HEK293 (cell line): ENCODE data around the gene EBLN1.

ENCODE experiments used
- GLI4 ChIP-seq: fragments of 450-650 bp; formaldehyde crosslinking; IDR thresholded peaks from 2 replicates; pipeline ENCODE4 v1.5.1; 2016; ENCODE audit warnings: missing biosample characterization, missing genetic modification characterization
- HOXA7 ChIP-seq: sonication (generic); formaldehyde crosslinking; IDR thresholded peaks from 2 replicates; pipeline ENCODE4 v1.8.1; 2022; ENCODE audit warnings: missing genetic modification reagents, borderline replicate concordance
- HOXD13 ChIP-seq: sonication (generic); formaldehyde crosslinking; IDR thresholded peaks from 2 replicates; pipeline ENCODE4 v1.8.0; 2022; ENCODE audit warnings: missing genetic modification reagents, borderline replicate concordance
- INSM2 ChIP-seq: fragments of 450-650 bp; formaldehyde crosslinking; IDR thresholded peaks from 2 replicates; pipeline ENCODE4 v1.5.1; 2016; ENCODE audit warnings: missing biosample characterization, missing genetic modification characterization
- KLF17 ChIP-seq: fragments of 450-650 bp; formaldehyde crosslinking; IDR thresholded peaks from 2 replicates; pipeline ENCODE4 v1.5.1; 2016; ENCODE audit warnings: missing biosample characterization, missing genetic modification characterization
- KLF8 ChIP-seq: fragments of 450-650 bp; formaldehyde crosslinking; IDR thresholded peaks from 2 replicates; pipeline ENCODE4 v1.5.1; 2016; ENCODE audit warnings: missing biosample characterization, missing genetic modification characterization
- PRDM10 ChIP-seq: fragments of 450-650 bp; formaldehyde crosslinking; IDR thresholded peaks from 2 replicates; pipeline ENCODE4 v1.5.1; 2016; ENCODE audit warnings: missing biosample characterization, missing genetic modification characterization
- SP7 ChIP-seq: fragments of 450-650 bp; formaldehyde crosslinking; IDR thresholded peaks from 2 replicates; pipeline ENCODE4 v1.5.1; 2016; ENCODE audit warnings: missing biosample characterization, missing genetic modification characterization
- YY2 ChIP-seq: fragments of 450-650 bp; formaldehyde crosslinking; IDR thresholded peaks from 2 replicates; pipeline ENCODE4 v1.5.1; 2016; ENCODE audit warnings: missing biosample characterization, missing genetic modification characterization
- ZBTB6 ChIP-seq: fragments of 450-650 bp; formaldehyde crosslinking; IDR thresholded peaks from 2 replicates; pipeline ENCODE4 v1.5.1; 2017; ENCODE audit warnings: missing biosample characterization, missing genetic modification characterization
- ZNF121 ChIP-seq: fragments of 450-650 bp; formaldehyde crosslinking; IDR thresholded peaks from 2 replicates; pipeline ENCODE4 v1.5.1; 2016; ENCODE audit warnings: missing biosample characterization, missing genetic modification characterization
- ZNF157 ChIP-seq: fragments of 450-650 bp; formaldehyde crosslinking; IDR thresholded peaks from 2 replicates; pipeline ENCODE4 v1.5.1; 2016; ENCODE audit warnings: missing biosample characterization, missing genetic modification characterization
- ZNF19 ChIP-seq: fragments of 450-650 bp; formaldehyde crosslinking; IDR thresholded peaks from 2 replicates; pipeline ENCODE4; 2016; ENCODE audit warnings: missing biosample characterization, missing genetic modification characterization, low read depth
- ZNF266 ChIP-seq: fragments of 450-650 bp; formaldehyde crosslinking; IDR thresholded peaks from 2 replicates; pipeline ENCODE4 v1.5.1; 2016; ENCODE audit warnings: missing biosample characterization, missing genetic modification characterization, low read depth
- ZNF302 ChIP-seq: fragments of 450-650 bp; formaldehyde crosslinking; IDR thresholded peaks from 2 replicates; pipeline ENCODE4 v1.5.1; 2016; ENCODE audit warnings: missing biosample characterization, missing genetic modification characterization, low read depth
- ZNF335 ChIP-seq: fragments of 450-650 bp; formaldehyde crosslinking; conservative IDR thresholded peaks from 2 replicates; pipeline ENCODE4 v1.5.1; 2016; ENCODE audit warnings: missing biosample characterization, missing genetic modification characterization
- ZNF510 ChIP-seq: fragments of 450-650 bp; formaldehyde crosslinking; IDR thresholded peaks from 2 replicates; pipeline ENCODE4 v1.5.1; 2018; ENCODE audit warnings: mild to moderate bottlenecking, missing genetic modification characterization, missing biosample characterization; ENCODE audit not compliant: insufficient replicate concordance
- ZNF555 ChIP-seq: fragments of 450-650 bp; formaldehyde crosslinking; conservative IDR thresholded peaks from 2 replicates; pipeline ENCODE4 v1.5.1; 2017; ENCODE audit warnings: missing biosample characterization, mild to moderate bottlenecking, missing genetic modification characterization, inconsistent platforms
- ZNF571 ChIP-seq: fragments of 450-650 bp; formaldehyde crosslinking; IDR thresholded peaks from 2 replicates; pipeline ENCODE4 v1.5.0; 2017; ENCODE audit warnings: missing biosample characterization, missing genetic modification characterization
- ZNF580 ChIP-seq: fragments of 450-650 bp; formaldehyde crosslinking; IDR thresholded peaks from 2 replicates; pipeline ENCODE4 v1.5.1; 2016; ENCODE audit warnings: missing biosample characterization, missing genetic modification characterization
- ZNF585B ChIP-seq: fragments of 450-650 bp; formaldehyde crosslinking; IDR thresholded peaks from 2 replicates; pipeline ENCODE4 v1.5.1; 2016; ENCODE audit warnings: missing biosample characterization, missing genetic modification characterization
- ZNF660 ChIP-seq: fragments of 450-650 bp; IDR thresholded peaks from 2 replicates; pipeline ENCODE4 v1.5.1; 2018; ENCODE audit warnings: missing biosample characterization, mild to moderate bottlenecking, missing genetic modification characterization
- ZNF701 ChIP-seq: fragments of 450-650 bp; formaldehyde crosslinking; IDR thresholded peaks from 2 replicates; pipeline ENCODE4 v1.5.1; 2016; ENCODE audit warnings: missing biosample characterization, missing genetic modification characterization
- ZNF76 ChIP-seq: fragments of 450-650 bp; formaldehyde crosslinking; IDR thresholded peaks from 2 replicates; pipeline ENCODE4; 2016; ENCODE audit warnings: low read depth, missing biosample characterization, missing genetic modification characterization, borderline replicate concordance
- ZSCAN16 ChIP-seq: fragments of 450-650 bp; formaldehyde crosslinking; IDR thresholded peaks from 2 replicates; pipeline ENCODE4 v1.5.1; 2016; ENCODE audit warnings: missing biosample characterization, missing genetic modification characterization
- TF ChIP-seq, protein P1 (sequence below): fragments of 450-650 bp; formaldehyde crosslinking; IDR thresholded peaks from 2 replicates; pipeline ENCODE4 v1.5.1; 2016; ENCODE audit warnings: missing biosample characterization, missing genetic modification characterization
- TF ChIP-seq, protein P2 (sequence below): fragments of 450-650 bp; formaldehyde crosslinking; IDR thresholded peaks from 2 replicates; pipeline ENCODE4 v1.5.1; 2016; ENCODE audit warnings: missing biosample characterization, missing genetic modification characterization

The EBLN1 gene

GRCh38 chr10:22230158-22230833, 12.5 kb upstream of the EBLN1 start (continued):
- TF ChIP-seq YY2: no peak
- no peak for TF ChIP-seq ZNF76 (tag by site-specific recombination)
- no peak for TF ChIP-seq KLF17 (tag by site-specific recombination)
- TF ChIP-seq, protein P1, sequence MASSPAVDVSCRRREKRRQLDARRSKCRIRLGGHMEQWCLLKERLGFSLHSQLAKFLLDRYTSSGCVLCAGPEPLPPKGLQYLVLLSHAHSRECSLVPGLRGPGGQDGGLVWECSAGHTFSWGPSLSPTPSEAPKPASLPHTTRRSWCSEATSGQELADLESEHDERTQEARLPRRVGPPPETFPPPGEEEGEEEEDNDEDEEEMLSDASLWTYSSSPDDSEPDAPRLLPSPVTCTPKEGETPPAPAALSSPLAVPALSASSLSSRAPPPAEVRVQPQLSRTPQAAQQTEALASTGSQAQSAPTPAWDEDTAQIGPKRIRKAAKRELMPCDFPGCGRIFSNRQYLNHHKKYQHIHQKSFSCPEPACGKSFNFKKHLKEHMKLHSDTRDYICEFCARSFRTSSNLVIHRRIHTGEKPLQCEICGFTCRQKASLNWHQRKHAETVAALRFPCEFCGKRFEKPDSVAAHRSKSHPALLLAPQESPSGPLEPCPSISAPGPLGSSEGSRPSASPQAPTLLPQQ (tag by site-specific recombination): no peak; the same call in 1 of the 2 replicates
- no peak for TF ChIP-seq ZNF585B (tag by site-specific recombination)
- TF ChIP-seq ZNF266 (tag by site-specific recombination): no peak
- TF ChIP-seq, protein P2, sequence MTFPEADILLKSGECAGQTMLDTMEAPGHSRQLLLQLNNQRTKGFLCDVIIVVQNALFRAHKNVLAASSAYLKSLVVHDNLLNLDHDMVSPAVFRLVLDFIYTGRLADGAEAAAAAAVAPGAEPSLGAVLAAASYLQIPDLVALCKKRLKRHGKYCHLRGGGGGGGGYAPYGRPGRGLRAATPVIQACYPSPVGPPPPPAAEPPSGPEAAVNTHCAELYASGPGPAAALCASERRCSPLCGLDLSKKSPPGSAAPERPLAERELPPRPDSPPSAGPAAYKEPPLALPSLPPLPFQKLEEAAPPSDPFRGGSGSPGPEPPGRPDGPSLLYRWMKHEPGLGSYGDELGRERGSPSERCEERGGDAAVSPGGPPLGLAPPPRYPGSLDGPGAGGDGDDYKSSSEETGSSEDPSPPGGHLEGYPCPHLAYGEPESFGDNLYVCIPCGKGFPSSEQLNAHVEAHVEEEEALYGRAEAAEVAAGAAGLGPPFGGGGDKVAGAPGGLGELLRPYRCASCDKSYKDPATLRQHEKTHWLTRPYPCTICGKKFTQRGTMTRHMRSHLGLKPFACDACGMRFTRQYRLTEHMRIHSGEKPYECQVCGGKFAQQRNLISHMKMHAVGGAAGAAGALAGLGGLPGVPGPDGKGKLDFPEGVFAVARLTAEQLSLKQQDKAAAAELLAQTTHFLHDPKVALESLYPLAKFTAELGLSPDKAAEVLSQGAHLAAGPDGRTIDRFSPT (tag by site-specific recombination): no peak
- no peak for TF ChIP-seq ZNF555 (tag by site-specific recombination)
- no peak for TF ChIP-seq ZNF302 (tag by site-specific recombination)
- TF ChIP-seq ZNF19 (tag by site-specific recombination): no peak
- peak; percentile 34 for TF ChIP-seq ZNF335 (tag by site-specific recombination)
- TF ChIP-seq ZNF701 (tag by site-specific recombination): no peak
- TF ChIP-seq INSM2: peak; percentile 34; the same call in 1 of the 2 replicates
- no peak for TF ChIP-seq ZNF571 (tag by site-specific recombination)
- no peak for TF ChIP-seq HOXA7
- TF ChIP-seq ZNF580: 0 out of 2 replicates have a peak, but pooled peaks have one; percentile 45
- no peak for TF ChIP-seq ZSCAN16 (tag by site-specific recombination)
- TF ChIP-seq ZNF157 (tag by site-specific recombination): no peak
- TF ChIP-seq ZNF121 (tag by site-specific recombination): no peak
- TF ChIP-seq ZNF660: no peak
- no peak for TF ChIP-seq GLI4 (tag by site-specific recombination)
- no peak for TF ChIP-seq ZBTB6
- no peak for TF ChIP-seq SP7 (tag by site-specific recombination)
- no peak for TF ChIP-seq ZNF510 (tag by site-specific recombination)
- TF ChIP-seq HOXD13 (CRISPR knock-in tag): no peak
- TF ChIP-seq KLF8 (tag by site-specific recombination): no peak
- TF ChIP-seq PRDM10: no peak
